ENCODE measurements around the gene LRRC72.

LRRC72 gene

DNA sequence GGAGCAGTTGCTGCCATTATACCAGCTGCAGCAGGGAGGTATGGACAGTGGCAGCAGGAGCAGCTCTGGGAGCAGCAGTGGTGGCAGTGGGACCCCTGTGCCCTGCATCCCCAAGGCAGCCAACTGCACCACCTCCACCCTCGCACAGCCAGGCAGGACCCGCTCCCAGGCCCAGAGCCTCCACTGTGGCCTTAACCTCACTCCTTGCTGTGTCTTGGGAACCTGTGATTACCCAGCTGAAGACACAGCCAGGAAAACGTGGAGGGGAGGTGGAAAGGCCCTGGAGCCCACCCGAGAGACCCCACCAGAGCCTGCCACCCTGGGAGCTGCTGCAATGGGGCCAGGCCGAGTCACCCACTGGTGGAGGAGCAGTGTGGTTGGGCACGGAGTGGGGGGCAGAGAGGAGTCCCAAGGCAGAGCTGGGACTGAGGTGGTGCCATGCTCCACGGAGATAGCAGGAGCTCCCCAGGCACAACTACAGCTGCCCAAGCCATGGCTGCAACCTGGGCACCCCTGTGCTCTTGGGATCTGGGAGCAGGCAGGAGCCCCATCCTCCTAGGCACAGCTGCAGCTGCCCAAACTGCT is 20.4 kb downstream of the LRRC72 start:
- no peak for TF ChIP-seq YY1 (IDR thresholded peaks at IDR 0.05; ENCODE audit: insufficient read depth, insufficient read length)
- TF ChIP-seq SUZ12 (IDR thresholded peaks at IDR 0.05; ENCODE audit: extremely low read depth, insufficient read depth, insufficient read length), result no peak
- no peak for TF ChIP-seq ZNF274 (IDR thresholded peaks at IDR 0.05; ENCODE audit: low read depth, low read length)
- Histone ChIP-seq H3K9ac (ENCODE audit: insufficient read length, low read depth) (no peak overlapping the region), H3K27me3 (ENCODE audit: insufficient read depth, insufficient read length) (no peaks in the 10 kb centered on the region), H3K9me3 (ENCODE audit: insufficient read depth, low read length) (no peaks in the 10 kb centered on the region), H3K4me3 (ENCODE audit: insufficient read length, low read depth) (no peak overlapping the region), H3K36me3 (ENCODE audit: insufficient read depth, insufficient read length, low read length) (no peaks in the 10 kb centered on the region), H3K4me1 (ENCODE audit: insufficient read depth, insufficient read length) (no peaks in the 10 kb centered on the region)
- DNase-seq (ENCODE audit: low read depth, low spot score), result no peak

DNA sequence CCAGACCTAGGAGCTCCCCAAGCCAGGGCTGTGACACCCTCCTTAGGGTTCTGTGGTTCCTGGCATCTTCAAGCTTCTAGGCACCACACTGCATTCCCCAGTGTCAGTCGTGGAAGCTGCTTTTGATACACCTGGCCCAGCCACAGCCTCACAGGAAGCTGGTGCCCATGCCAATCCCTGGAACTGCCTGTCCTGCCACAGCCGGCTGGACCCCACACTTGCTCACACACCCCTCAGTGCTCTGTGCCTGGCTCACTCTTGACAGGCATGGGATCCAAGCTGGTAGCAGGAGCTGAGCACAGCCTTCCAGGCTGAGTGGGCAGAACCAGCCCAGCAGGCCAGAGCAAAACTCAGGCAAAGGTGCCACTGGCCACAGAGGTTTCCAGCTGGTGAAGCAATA is 21.8 kb downstream of the LRRC72 start:
- Histone ChIP-seq H3K36me3 (ENCODE audit: insufficient read depth, insufficient read length, low read length) (no peaks in the 10 kb centered on the region), H3K9ac (ENCODE audit: insufficient read length, low read depth) (no peak overlapping the region), H3K4me3 (ENCODE audit: insufficient read length, low read depth) (no peak overlapping the region), H3K27me3 (ENCODE audit: insufficient read depth, insufficient read length) (no peaks in the 10 kb centered on the region), H3K9me3 (ENCODE audit: insufficient read depth, low read length) (no peaks in the 10 kb centered on the region), H3K4me1 (ENCODE audit: insufficient read depth, insufficient read length) (no peaks in the 10 kb centered on the region)
- TF ChIP-seq YY1 (IDR thresholded peaks at IDR 0.05; ENCODE audit: insufficient read depth, insufficient read length) (no peak), SUZ12 (IDR thresholded peaks at IDR 0.05; ENCODE audit: extremely low read depth, insufficient read depth, insufficient read length) (no peak), ZNF274 (IDR thresholded peaks at IDR 0.05; ENCODE audit: low read depth, low read length) (no peak)
- no peak for DNase-seq (ENCODE audit: low read depth, low spot score)

- DNase-seq (ENCODE audit: low read depth, low spot score), result no peak
- Histone ChIP-seq H3K9me3 (ENCODE audit: insufficient read depth, low read length) (no peaks in the 10 kb centered on the region), H3K4me3 (ENCODE audit: insufficient read length, low read depth) (no peak overlapping the region), H3K9ac (ENCODE audit: insufficient read length, low read depth) (no peak overlapping the region), H3K36me3 (ENCODE audit: insufficient read depth, insufficient read length, low read length) (no peaks in the 10 kb centered on the region), H3K4me1 (ENCODE audit: insufficient read depth, insufficient read length) (no peaks in the 10 kb centered on the region), H3K27me3 (ENCODE audit: insufficient read depth, insufficient read length) (no peaks in the 10 kb centered on the region)
- no peak for TF ChIP-seq SUZ12 (IDR thresholded peaks at IDR 0.05; ENCODE audit: extremely low read depth, insufficient read depth, insufficient read length)
- TF ChIP-seq YY1 (IDR thresholded peaks at IDR 0.05; ENCODE audit: insufficient read depth, insufficient read length), result no peak
- no peak for TF ChIP-seq ZNF274 (IDR thresholded peaks at IDR 0.05; ENCODE audit: low read depth, low read length)
Measured at GRCh38 chr7:16550671-16551070, 24.0 kb downstream of the LRRC72 start.

GRCh38 chr7:16554518-16555236 is 28.1 kb downstream of the LRRC72 start:
- Histone ChIP-seq H3K9ac (ENCODE audit: insufficient read length, low read depth) (no peak overlapping the region), H3K36me3 (ENCODE audit: insufficient read depth, insufficient read length, low read length) (no peaks in the 10 kb centered on the region), H3K4me3 (ENCODE audit: insufficient read length, low read depth) (no peak overlapping the region), H3K9me3 (ENCODE audit: insufficient read depth, low read length) (no peaks in the 10 kb centered on the region), H3K4me1 (ENCODE audit: insufficient read depth, insufficient read length) (no peaks in the 10 kb centered on the region), H3K27me3 (ENCODE audit: insufficient read depth, insufficient read length) (no peaks in the 10 kb centered on the region)
- no peak for DNase-seq (ENCODE audit: low read depth, low spot score)
- no peak for TF ChIP-seq SUZ12 (IDR thresholded peaks at IDR 0.05; ENCODE audit: extremely low read depth, insufficient read depth, insufficient read length)
- TF ChIP-seq YY1 (IDR thresholded peaks at IDR 0.05; ENCODE audit: insufficient read depth, insufficient read length), result no peak
- TF ChIP-seq ZNF274 (IDR thresholded peaks at IDR 0.05; ENCODE audit: low read depth, low read length), result no peak

DNA sequence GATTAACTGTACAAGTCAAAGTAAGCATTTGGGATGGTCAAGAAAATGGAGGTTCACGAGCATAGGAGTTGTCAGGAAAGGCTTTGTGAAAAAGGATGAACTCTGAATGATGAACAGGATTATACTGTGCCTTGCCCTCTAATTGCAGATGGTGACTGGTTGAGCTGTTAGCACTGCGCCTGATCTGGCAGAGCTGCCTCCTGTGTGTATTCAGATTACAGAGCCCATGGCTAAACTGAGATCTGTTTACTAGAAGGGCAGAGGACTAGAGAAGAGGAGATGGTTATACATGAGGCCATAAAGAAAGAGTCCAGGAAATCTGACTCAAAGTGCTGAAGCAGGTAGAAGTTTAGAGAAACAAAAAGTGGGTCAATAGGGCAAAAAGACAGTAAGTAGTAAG is 29.7 kb downstream of the LRRC72 start:
- DNase-seq (ENCODE audit: low read depth, low spot score), result no peak
- Histone ChIP-seq H3K4me3 (ENCODE audit: insufficient read length, low read depth) (no peak overlapping the region), H3K9ac (ENCODE audit: insufficient read length, low read depth) (no peak overlapping the region), H3K4me1 (ENCODE audit: insufficient read depth, insufficient read length) (no peaks in the 10 kb centered on the region), H3K27me3 (ENCODE audit: insufficient read depth, insufficient read length) (no peaks in the 10 kb centered on the region), H3K9me3 (ENCODE audit: insufficient read depth, low read length) (no peaks in the 10 kb centered on the region), H3K36me3 (ENCODE audit: insufficient read depth, insufficient read length, low read length) (no peaks in the 10 kb centered on the region)
- TF ChIP-seq SUZ12 (IDR thresholded peaks at IDR 0.05; ENCODE audit: extremely low read depth, insufficient read depth, insufficient read length) (no peak), ZNF274 (IDR thresholded peaks at IDR 0.05; ENCODE audit: low read depth, low read length) (no peak), YY1 (IDR thresholded peaks at IDR 0.05; ENCODE audit: insufficient read depth, insufficient read length) (no peak)

- no peaks in the 10 kb centered on the region for H3K4me1 ChIP-seq (ENCODE audit: insufficient read depth, insufficient read length)
- no peak for DNase-seq (ENCODE audit: low read depth, low spot score)
- no peak overlapping the region for H3K4me3 ChIP-seq (ENCODE audit: insufficient read length, low read depth)
- H3K9me3 ChIP-seq (ENCODE audit: insufficient read depth, low read length), result no peaks in the 10 kb centered on the region
- no peak for TF ChIP-seq SUZ12 (IDR thresholded peaks at IDR 0.05; ENCODE audit: extremely low read depth, insufficient read depth, insufficient read length)
- TF ChIP-seq ZNF274 (IDR thresholded peaks at IDR 0.05; ENCODE audit: low read depth, low read length), result no peak
- no peak for TF ChIP-seq YY1 (IDR thresholded peaks at IDR 0.05; ENCODE audit: insufficient read depth, insufficient read length)
- no peak overlapping the region for H3K9ac ChIP-seq (ENCODE audit: insufficient read length, low read depth)
- H3K36me3 ChIP-seq (ENCODE audit: insufficient read depth, insufficient read length, low read length), result no peaks in the 10 kb centered on the region
- H3K27me3 ChIP-seq (ENCODE audit: insufficient read depth, insufficient read length), result no peaks in the 10 kb centered on the region
Measured at GRCh38 chr7:16558761-16559302, 32.2 kb downstream of the LRRC72 start.

- H3K9me3 ChIP-seq (ENCODE audit: insufficient read depth, low read length), result no peaks in the 10 kb centered on the region
- H3K4me1 ChIP-seq (ENCODE audit: insufficient read depth, insufficient read length), result no peaks in the 10 kb centered on the region
- no peak overlapping the region for H3K9ac ChIP-seq (ENCODE audit: insufficient read length, low read depth)
- no peak for TF ChIP-seq SUZ12 (IDR thresholded peaks at IDR 0.05; ENCODE audit: extremely low read depth, insufficient read depth, insufficient read length)
- no peak for TF ChIP-seq YY1 (IDR thresholded peaks at IDR 0.05; ENCODE audit: insufficient read depth, insufficient read length)
- TF ChIP-seq ZNF274 (IDR thresholded peaks at IDR 0.05; ENCODE audit: low read depth, low read length), result no peak
- H3K27me3 ChIP-seq (ENCODE audit: insufficient read depth, insufficient read length), result no peaks in the 10 kb centered on the region
- H3K4me3 ChIP-seq (ENCODE audit: insufficient read length, low read depth), result no peak overlapping the region
- no peaks in the 10 kb centered on the region for H3K36me3 ChIP-seq (ENCODE audit: insufficient read depth, insufficient read length, low read length)
- DNase-seq (ENCODE audit: low read depth, low spot score), result no peak
Measured at GRCh38 chr7:16559497-16560179, 33.0 kb downstream of the LRRC72 start.
